RCC 7860 (cell line): ENCODE results near the gene GNAS-AS1.
"Not testable (repeated sequence)": the region's sequence is repeated elsewhere in the genome, so short reads cannot be mapped to it uniquely, and the experiment has no call there.

Source experiments
- DNase-seq: peaks from one replicate; pipeline ENCODE4 v3.0.0-alpha.2; 2015; ENCODE audit warnings: low spot score
- FAIRE-seq: peaks from 2 replicates; lab custom pipeline; 2012; peaks lifted over from hg19 to GRCh38; lab: Jason Lieb, UNC

Gene GNAS-AS1

DNA sequence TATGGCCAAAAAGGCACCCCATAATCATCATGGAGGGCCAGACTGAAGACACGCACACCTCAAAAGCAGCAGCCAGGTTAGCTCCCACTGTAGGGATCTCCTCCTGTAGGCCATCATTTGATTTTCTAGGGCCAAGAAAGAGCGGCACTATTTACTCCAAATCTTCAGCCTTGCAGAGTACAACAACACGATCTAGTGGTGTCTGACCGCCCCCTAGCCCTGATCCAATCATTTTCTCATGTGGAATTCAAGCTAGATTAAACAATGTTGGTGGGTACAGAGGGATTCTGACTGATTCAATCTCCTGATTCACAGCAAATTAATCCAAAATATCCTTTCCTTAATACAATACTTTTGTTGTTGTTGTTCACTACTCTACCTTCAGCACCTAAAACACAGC lies 12.5 kb downstream of the GNAS-AS1 start:
- DNase-seq (no peak), FAIRE-seq (no peak)

- DNase-seq, result no peak
- no peak for FAIRE-seq
These were observed 13.0 kb downstream of the GNAS-AS1 start for GRCh38 chr20:58837717-58838116.

DNA sequence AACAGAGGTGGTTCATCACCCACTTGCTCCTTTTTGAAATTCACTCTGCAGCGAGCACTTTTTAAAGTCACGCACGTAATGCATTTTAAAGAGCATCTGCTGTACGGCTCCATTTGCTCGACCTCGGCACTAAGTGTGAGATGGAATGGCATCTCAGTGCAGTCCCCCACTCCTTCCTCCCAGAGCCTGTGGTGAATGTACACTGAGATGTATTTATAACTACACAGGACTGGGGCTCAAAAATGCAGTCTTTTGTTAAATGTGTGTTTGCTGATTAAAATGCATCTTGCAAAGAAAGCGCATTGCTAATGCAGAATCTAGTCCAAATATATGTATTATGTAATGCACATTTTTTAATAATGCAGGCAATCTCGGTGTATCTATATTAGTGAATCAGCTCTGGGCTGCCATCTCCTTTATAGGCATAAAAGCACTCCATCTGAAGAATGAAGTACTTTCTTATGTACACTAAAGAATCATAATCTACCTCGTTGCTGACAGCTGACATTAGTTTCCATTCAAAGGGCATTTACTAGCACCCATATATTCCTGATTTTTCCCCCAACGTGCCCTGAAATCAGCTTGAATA lies 14.0 kb downstream of the GNAS-AS1 start:
- FAIRE-seq (no peak), DNase-seq (no peak)

GRCh38 chr20:58835231-58835630 lies 15.5 kb downstream of the GNAS-AS1 start:
- FAIRE-seq, result no peak

GRCh38 chr20:58833921-58834320 lies 16.8 kb downstream of the GNAS-AS1 start:
- FAIRE-seq, result no peak
- DNase-seq, result no peak

More at GRCh38 chr20:58835231-58835630, 15.5 kb downstream of the GNAS-AS1 start:
- DNase-seq, result no peak

DNA sequence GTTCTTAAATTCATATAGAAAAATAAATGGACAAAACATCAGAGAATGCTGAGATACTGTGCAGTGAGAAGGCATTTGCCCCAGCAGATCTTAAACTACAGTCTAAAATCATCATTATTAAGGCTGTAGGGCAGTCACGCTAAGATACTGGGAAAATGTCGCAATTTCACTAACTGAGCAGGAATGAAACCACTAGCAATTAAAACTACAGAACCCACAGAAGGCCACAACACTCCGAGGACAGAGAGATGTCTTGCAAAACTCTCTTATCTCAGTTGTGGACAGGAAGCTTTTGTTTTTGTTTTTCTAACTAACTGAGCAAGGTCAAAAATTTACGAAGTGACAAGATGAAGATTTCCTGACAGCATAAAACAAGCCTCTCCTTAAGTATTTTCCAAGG lies 18.2 kb downstream of the GNAS-AS1 start:
- FAIRE-seq (no peak), DNase-seq (no peak)

DNA sequence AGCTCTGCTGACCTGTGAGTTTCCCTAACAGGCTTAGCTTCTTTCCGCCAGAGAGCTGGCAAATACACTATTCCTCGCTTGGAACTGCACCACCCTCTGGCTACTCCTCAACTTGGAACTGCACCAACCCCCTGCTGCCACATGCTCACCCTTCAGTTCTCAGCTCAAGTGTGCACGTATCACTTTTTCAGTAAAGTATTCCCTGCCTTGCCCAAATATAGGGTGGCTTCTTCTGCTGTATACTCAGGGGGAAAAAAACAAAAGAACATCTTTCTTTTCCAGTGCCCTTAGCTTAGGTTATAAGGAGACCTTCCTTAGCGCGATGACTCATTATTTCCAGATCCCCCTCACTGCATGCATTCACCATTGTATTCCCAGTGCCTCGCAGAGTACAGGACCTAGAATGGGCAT lies 21.2 kb downstream of the GNAS-AS1 start:
- DNase-seq (no peak), FAIRE-seq (no peak)

GRCh38 chr20:58828804-58829203 lies 21.9 kb downstream of the GNAS-AS1 start:
- DNase-seq, FAIRE-seq: not testable (repeated sequence)

DNA sequence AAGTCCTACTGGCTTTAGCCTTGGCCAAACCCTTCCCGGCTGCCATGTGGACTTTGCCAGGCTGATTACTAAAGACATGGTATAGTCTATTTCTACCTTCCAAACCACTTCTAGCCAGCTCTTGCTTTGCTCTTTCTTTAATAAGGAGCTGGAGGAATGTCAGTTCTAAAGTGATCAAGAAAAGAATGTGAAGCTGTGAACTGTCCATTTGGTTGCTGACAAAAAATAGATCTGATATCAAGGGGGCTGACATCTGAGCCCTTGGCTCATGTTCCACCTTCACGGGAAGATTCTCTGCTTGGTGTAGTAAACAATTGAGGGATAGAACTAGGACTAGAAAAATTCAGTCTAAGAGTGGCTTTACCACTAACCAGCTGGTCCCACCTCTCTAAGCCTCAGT lies 22.6 kb downstream of the GNAS-AS1 start:
- FAIRE-seq (no peak), DNase-seq (no peak)

DNA sequence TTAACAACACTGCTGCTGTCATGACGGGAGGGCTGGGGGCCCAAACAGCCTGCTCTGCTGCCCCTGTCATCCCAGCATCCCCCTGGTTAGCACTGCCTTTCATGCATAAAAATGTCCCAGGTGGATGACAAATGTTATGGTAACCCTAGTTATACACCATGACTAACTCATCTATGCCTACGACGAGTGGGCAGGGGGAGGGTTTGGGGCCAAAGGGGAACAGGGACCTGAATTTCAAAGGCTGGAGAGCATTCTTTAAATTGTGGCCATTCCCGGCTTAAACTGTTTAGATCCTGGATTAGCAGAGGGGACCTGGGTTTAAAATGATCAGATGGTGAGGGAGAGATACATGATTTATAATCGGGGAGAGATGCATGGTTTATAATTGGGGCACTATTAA lies 24.4 kb downstream of the GNAS-AS1 start:
- DNase-seq (no peak), FAIRE-seq (no peak)

DNA sequence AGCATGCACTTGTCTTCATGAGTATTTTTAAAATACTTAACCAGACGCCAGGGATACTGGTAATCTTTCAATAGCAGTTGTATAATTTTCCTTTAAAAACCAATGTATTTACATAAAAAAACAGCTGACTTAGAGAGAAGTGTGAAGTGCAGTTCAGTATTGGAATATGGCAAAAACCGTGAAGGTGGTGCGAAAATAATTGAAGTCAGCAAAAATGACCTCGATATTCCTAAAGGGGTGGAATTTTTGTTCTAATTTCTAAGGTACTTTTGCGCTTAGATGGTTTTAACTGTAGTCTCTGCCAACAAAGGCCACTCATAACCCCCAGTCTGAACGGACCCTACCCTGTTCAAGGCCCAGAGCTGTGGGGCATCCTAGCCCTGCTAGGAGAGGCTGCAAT lies 25.3 kb downstream of the GNAS-AS1 start:
- FAIRE-seq, result no peak
- DNase-seq, result no peak

DNA sequence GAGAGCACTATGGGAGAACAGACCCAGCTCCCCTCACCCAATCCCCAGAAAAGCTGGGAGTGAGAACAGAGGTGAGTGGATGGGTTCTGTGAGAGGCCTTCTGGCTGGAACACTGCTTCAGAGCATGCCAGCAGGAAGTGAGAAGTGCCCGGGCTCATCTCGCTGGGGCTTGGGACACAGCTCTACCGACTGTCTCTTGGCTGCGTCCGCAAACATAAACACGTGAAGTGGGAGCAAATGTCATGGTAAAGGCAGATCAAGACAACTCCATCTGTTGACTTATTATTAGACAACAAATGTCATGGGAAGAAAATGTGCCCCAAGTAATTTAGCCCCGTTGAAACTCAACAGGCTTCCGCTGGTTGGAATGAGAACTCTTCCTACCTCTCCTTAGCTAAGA lies 25.9 kb downstream of the GNAS-AS1 start:
- DNase-seq (no peak), FAIRE-seq (no peak)

DNA sequence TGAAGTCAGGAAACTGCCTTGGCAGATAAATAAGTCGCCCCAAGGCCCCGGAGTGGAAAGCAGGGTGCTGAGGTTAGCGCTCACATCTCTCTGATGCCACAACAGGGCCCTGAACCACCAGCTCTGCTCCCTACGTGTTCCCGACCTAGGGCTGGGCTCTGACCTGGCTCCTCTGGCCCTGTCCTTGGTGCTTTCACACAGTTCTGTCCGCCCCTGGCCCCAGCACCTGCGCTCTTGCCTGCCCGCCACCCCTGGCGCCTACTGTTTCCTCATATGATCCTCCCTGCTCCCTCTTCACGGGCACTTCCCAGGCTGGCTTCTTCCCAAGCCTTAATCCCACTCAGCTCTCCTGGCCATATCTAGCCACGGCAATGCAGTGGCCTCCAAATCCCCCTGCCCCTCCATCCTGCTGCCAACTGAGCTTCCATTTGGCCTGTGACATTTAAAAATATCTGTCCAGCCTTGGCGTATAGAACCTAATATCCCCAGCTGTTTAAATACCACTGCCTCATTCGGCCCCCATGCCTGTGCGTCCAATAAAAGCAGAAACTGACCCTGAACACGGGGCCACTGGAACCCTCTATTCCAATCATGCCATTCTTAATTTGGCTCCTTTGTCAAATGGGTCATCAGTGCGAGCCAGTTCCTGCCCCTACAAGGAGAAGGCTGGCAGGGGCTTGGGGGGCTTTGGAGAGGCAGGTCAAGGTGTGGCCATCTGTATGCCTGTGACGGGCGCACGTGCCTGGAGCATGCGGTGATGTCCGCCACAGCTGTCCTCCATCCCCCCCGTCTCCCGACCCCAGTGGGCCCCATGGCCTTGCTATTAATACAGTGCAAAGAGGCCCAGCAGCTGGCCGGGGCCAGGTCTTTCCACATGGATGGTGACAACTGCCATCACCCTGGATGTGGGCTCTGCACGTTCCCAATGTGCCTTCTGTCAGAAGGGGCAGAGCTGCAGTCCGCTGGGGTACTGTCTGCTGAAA lies 27.7 kb downstream of the GNAS-AS1 start:
- FAIRE-seq, result no peak
- no peak for DNase-seq

GRCh38 chr20:58822149-58822548 lies 28.6 kb downstream of the GNAS-AS1 start:
- FAIRE-seq (no peak), DNase-seq (no peak)

- not testable (repeated sequence) for FAIRE-seq
These were observed 30.2 kb downstream of the GNAS-AS1 start for GRCh38 chr20:58820515-58820914.

DNA sequence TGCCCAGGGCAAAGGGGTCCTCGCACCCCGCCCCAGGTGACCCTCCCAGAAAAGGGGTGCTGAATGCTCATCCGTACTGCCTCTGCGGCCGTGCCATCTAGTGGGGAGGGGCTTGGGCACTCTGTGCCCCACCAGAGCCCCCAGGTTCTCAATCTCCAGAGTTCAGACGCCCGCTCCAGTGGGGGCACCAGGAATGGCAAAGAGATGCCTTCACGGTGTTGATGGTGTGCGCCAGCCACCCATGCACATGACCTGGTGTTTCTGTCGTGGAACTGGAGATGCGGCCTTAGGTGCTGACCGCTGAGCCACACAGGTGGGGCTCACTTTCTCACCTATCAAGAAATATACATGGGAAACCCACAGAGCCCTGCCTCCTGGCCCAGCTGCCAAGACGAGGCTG lies 30.8 kb downstream of the GNAS-AS1 start:
- FAIRE-seq, result no peak
- DNase-seq, result no peak

More at GRCh38 chr20:58820515-58820914, 30.2 kb downstream of the GNAS-AS1 start:
- not testable (repeated sequence) for DNase-seq

GRCh38 chr20:58818586-58819285 lies 32.0 kb downstream of the GNAS-AS1 start:
- DNase-seq (peak; percentile 79), FAIRE-seq (peak; percentile 71)

DNA sequence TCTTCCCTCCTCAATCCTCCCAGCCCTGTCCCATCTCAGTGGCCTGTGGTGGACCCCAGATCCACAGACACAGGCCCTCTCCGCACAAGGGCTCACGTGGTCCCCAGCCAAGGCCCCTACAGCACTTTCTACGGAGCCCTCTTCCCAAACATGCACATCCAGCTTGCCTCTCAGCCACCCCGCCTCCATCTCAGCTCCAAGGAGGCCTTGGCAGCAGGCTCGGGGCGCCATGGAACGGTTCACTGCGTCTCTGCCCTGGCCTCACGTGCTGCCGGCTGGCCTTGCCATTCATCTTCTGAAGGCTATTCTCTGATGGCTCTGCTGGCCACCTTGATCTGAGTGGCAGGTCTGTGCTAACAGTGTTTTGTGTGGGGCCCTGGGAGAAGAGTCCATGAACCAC lies 33.0 kb downstream of the GNAS-AS1 start:
- no peak for DNase-seq
- FAIRE-seq, result no peak

GRCh38 chr20:58816957-58817651 lies 33.6 kb downstream of the GNAS-AS1 start:
- FAIRE-seq (no peak), DNase-seq (no peak)

GRCh38 chr20:58816051-58816450 lies 34.7 kb downstream of the GNAS-AS1 start:
- DNase-seq (no peak), FAIRE-seq (no peak)

- DNase-seq (no peak), FAIRE-seq (no peak)
These were observed 35.3 kb downstream of the GNAS-AS1 start for GRCh38 chr20:58815448-58815847.
